IPS-20b (cell line): ENCODE results near the gene LTK.
A peak's percentile ranks its signal among the peaks of the same experiment; 100 is the strongest.

Experiments
- H3K27ac ChIP-seq: one replicate; pipeline ENCODE4 v1.5.1; 2013; ENCODE audit warnings: low read length
- H3K27me3 ChIP-seq: 2 replicates; pipeline ENCODE4 v1.6.1; 2013; ENCODE audit warnings: mild to moderate bottlenecking, low read length, inconsistent platforms; ENCODE audit not compliant: insufficient read depth
- H3K36me3 ChIP-seq: 2 replicates; pipeline ENCODE4 v1.6.1; 2013; ENCODE audit warnings: low read depth, mild to moderate bottlenecking, inconsistent platforms, low read length, moderate library complexity; ENCODE audit not compliant: insufficient read depth
- H3K4me1 ChIP-seq: 2 replicates; pipeline ENCODE4 v1.6.1; 2013; ENCODE audit warnings: mild to moderate bottlenecking, control low read depth, inconsistent platforms, low read length, moderate library complexity; ENCODE audit not compliant: insufficient read depth
- H3K4me3 ChIP-seq: 2 replicates; pipeline ENCODE4 v1.5.1; 2013; ENCODE audit warnings: mild to moderate bottlenecking, low read length, inconsistent platforms
- H3K9ac ChIP-seq: 2 replicates; pipeline ENCODE4 v1.6.1; 2013; ENCODE audit warnings: low read depth, mild to moderate bottlenecking, inconsistent platforms, low read length, moderate library complexity
- H3K9me3 ChIP-seq: 2 replicates; pipeline ENCODE4 v1.6.1; 2013; ENCODE audit warnings: mild to moderate bottlenecking, low read depth, low read length, inconsistent platforms; ENCODE audit not compliant: insufficient read depth

LTK gene

DNA sequence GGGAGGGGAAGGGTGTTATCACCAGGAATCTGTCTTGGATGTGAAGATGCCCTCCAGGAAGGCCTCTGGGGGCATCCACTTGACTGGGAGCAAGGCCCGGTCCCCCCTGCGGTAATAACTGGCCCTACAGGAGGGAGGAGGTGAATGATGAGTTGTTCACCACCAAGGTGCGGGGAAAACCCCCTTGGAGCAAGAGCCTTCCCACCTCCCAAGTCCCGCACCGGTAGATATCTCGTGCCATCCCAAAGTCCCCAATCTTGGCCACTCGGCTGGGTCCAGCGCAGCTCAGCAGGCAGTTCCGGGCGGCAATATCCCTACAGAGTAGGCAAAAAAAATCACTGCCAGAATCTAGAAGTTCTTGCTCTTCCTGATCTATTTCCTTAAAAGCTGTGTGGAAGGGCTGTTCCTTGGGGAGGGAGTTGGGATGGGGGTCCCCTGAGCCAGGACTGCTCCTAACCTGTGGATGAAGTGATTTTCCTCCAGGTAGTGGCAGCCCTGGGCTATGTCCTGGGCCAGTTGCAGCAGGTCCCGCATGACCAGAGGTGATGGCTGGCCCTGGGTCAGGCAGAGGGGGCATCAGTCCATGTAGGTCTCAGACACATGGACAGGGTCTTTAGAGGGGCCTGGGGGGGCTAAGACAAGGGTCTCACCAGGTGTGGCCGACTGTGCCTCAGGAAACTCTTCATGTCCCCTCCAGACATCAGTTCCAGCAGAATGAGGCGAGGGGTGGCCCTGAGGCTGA, 8.7 kb downstream of the LTK start:
- no peak overlapping the region for H3K9ac ChIP-seq
- no peak overlapping the region for H3K27ac ChIP-seq
- no peaks in the 10 kb centered on the region for H3K4me1 ChIP-seq
- no peak overlapping the region for H3K4me3 ChIP-seq
- peaks cover 97% of the 10 kb centered on the region for H3K27me3 ChIP-seq
- no peaks in the 10 kb centered on the region for H3K36me3 ChIP-seq
- no peaks in the 10 kb centered on the region for H3K9me3 ChIP-seq

- no peak overlapping the region for H3K9ac ChIP-seq
- no peaks in the 10 kb centered on the region for H3K9me3 ChIP-seq
- H3K27me3 ChIP-seq = peaks cover 97% of the 10 kb centered on the region
- no peak overlapping the region for H3K27ac ChIP-seq
- no peak overlapping the region; the same call in 1 of the 2 replicates for H3K4me3 ChIP-seq
- no peaks in the 10 kb centered on the region for H3K36me3 ChIP-seq
- H3K4me1 ChIP-seq = no peaks in the 10 kb centered on the region
Measured at GRCh38 chr15:41503669-41504010, 10.0 kb downstream of the LTK start.

- Histone ChIP-seq H3K4me3 (peak overlapping the region; percentile 54; the same call in 1 of the 2 replicates), H3K9me3 (no peaks in the 10 kb centered on the region), H3K36me3 (no peaks in the 10 kb centered on the region), H3K27ac (no peak overlapping the region), H3K9ac (no peak overlapping the region), H3K27me3 (peaks cover 98% of the 10 kb centered on the region), H3K4me1 (no peaks in the 10 kb centered on the region)
Measured at GRCh38 chr15:41502795-41503668, 10.6 kb downstream of the LTK start.

GRCh38 chr15:41501931-41502794, 11.5 kb downstream of the LTK start:
- Histone ChIP-seq H3K4me1 (no peaks in the 10 kb centered on the region), H3K27me3 (peaks cover 98% of the 10 kb centered on the region), H3K9me3 (no peaks in the 10 kb centered on the region), H3K4me3 (peak overlapping the region; percentile 54), H3K27ac (no peak overlapping the region), H3K36me3 (no peaks in the 10 kb centered on the region), H3K9ac (no peak overlapping the region)

GRCh38 chr15:41501191-41501917, 12.3 kb downstream of the LTK start:
- Histone ChIP-seq H3K4me3 (peak overlapping the region; percentile 54), H3K9me3 (no peaks in the 10 kb centered on the region), H3K27ac (no peak overlapping the region), H3K4me1 (no peaks in the 10 kb centered on the region), H3K9ac (no peak overlapping the region), H3K36me3 (no peaks in the 10 kb centered on the region), H3K27me3 (peaks cover 100% of the 10 kb centered on the region)

DNA sequence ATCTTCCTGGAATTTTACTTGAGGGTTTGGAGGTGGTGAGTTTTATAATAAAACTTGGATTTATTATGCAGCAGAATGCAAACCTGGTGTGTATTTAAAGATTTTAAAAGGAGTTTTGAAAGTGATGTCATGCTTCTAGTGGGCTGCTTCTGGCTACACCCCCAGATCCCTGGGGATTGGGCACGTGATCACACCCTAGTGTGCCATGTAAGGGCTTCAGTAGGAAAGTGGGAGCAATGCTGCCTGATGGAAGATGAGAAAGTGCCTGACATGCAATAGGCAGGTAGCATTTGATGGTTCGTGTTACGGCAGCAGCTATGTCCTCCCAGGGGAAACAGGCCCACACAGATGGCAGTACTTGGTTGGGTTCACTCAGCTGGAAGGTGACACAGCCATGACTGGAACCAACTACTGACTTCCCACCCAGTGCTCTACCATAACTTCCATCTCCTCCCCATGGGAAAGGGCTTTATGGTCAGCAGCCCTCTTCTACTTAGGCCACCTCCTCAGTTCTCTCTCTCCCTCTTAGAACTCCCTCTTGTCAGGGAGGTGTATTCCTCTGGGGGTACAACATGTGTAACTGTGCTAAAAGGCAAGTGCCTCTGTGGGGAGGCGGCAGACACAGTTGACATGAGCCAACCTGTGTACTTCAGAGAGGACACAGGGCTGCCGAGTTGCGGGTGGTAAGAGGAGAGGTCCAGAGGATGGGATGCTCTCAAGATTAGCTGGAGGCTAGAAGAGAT, 14.3 kb downstream of the LTK start:
- Histone ChIP-seq H3K27ac (no peak overlapping the region), H3K4me3 (no peak overlapping the region), H3K9ac (no peak overlapping the region), H3K9me3 (no peaks in the 10 kb centered on the region), H3K27me3 (peaks cover 100% of the 10 kb centered on the region), H3K4me1 (no peaks in the 10 kb centered on the region), H3K36me3 (no peaks in the 10 kb centered on the region)

- Histone ChIP-seq H3K27me3 (peaks cover 100% of the 10 kb centered on the region), H3K9ac (no peak overlapping the region), H3K9me3 (no peaks in the 10 kb centered on the region), H3K27ac (no peak overlapping the region), H3K4me1 (no peaks in the 10 kb centered on the region), H3K4me3 (no peak overlapping the region), H3K36me3 (no peaks in the 10 kb centered on the region)
Measured at GRCh38 chr15:41498657-41499056, 15.0 kb downstream of the LTK start.

GRCh38 chr15:41495736-41496599, 17.7 kb downstream of the LTK start:
- H3K4me3 ChIP-seq = peak overlapping the region; percentile 49; the same call in 1 of the 2 replicates
- peaks cover 100% of the 10 kb centered on the region for H3K27me3 ChIP-seq
- no peak overlapping the region for H3K27ac ChIP-seq
- no peaks in the 10 kb centered on the region; the same call in 1 of the 2 replicates for H3K4me1 ChIP-seq
- H3K9me3 ChIP-seq = no peaks in the 10 kb centered on the region
- no peak overlapping the region for H3K9ac ChIP-seq
- no peaks in the 10 kb centered on the region for H3K36me3 ChIP-seq

DNA sequence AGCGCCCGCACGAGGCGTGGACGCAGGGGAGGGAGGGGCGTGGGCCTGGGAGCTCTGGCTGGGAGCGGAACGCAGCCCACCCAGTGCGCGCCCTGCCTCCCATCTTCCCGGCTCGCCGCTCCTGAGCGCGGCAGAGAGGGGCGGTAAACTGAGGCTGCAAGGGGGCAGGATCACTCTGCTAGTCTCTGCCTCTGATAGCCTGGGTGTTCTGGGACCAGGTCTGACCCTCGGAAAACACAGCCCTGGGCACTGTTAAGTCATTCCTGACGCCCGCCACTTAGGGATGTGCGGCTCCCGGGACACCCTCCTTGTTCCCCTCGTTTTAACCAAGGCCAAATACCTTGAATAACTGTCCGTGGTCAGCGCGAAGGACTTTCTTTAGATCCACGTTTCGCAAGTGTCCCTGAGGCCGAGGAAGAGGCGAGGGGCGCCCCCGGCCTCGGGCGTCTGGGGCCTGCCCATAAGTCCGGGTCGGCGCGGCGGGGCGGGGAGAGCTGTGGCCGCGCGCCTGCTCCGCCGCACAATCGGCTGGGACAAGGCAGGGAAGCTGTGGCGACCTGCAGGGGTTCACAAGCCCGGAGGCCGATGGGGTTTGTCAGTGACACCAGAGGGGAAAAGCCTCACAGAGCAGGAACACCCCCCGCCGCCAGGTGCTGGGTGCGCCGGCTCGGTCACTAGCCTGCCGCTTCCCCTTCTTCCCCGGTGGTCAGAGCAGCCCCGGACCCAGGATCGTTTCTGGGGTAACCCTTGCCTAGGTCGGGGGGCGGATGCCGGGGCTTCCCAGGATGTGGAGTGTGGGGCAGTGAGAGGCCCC, 18.5 kb downstream of the LTK start:
- H3K4me3 ChIP-seq = peak overlapping the region; percentile 49; the same call in 1 of the 2 replicates
- H3K9me3 ChIP-seq = no peaks in the 10 kb centered on the region
- no peaks in the 10 kb centered on the region; the same call in 1 of the 2 replicates for H3K4me1 ChIP-seq
- no peak overlapping the region for H3K27ac ChIP-seq
- peaks cover 100% of the 10 kb centered on the region for H3K27me3 ChIP-seq
- H3K9ac ChIP-seq = no peak overlapping the region
- H3K36me3 ChIP-seq = no peaks in the 10 kb centered on the region
